HepG2 (cell line): ENCODE measurements around the gene TP53AIP1. TPM values are rescaled to one million over a fixed set of nuclear protein-coding genes. Genes with fewer than 3 reads are reported as not detected.
A peak's percentile ranks its signal among the peaks of the same experiment; 100 is the strongest.

Experiments
- ATAC-seq: fragments of 200-7000 bp; cut with Tn5 transposase; 3 replicates; pipeline ENCODE4 v1.9.1; 2020; ENCODE audit warnings: mild to moderate bottlenecking, moderate library complexity
- BruUV-seq: library from RNA; stranded (reverse); fragments of 400-500 nt; replicated peaks from 2 replicates; lab custom pipeline; 2021; lab: Mats Ljungman, UMichigan
- CTCF ChIA-PET: fragments of 300-600 bp; formaldehyde crosslinking; extraction: SDS; loops from one replicate; lab custom pipeline; 2021; ENCODE audit warnings: low total read pairs, inconsistent platforms, low intra/inter-chr PET ratio; lab: Yijun Ruan, JAX
- POLR2A ChIA-PET: fragments of 350-600 bp; sonication (Branson Sonifier 250); formaldehyde crosslinking; loops from one replicate; lab custom pipeline; 2020; ENCODE audit warnings: antibody characterized with exemption, inconsistent platforms; lab: Yijun Ruan, JAX
- DNase-seq: peaks from one replicate; pipeline ENCODE4 v3.0.0-alpha.2; 2015; ENCODE audit warnings: low spot score
- FAIRE-seq: peaks from 3 replicates; lab custom pipeline; 2011; peaks lifted over from hg19 to GRCh38; lab: Jason Lieb, UNC
- H2AFZ ChIP-seq: one replicate; pipeline ENCODE4 v1.6.1; 2011; ENCODE audit warnings: low read length, inconsistent platforms
- H3K27ac ChIP-seq: fragments of 300-600 bp; 3 replicates; pipeline ENCODE4 v1.8.0; 2011; ENCODE audit warnings: mixed run types, mild to moderate bottlenecking, mixed read lengths, low read length, inconsistent platforms; ENCODE audit not compliant: insufficient read depth; ENCODE audit errors: extremely low read length
- H3K27me3 ChIP-seq, 2 experiments: fragments of 200-600 bp in 1 of 2; 2 replicates in 1 of 2; 3 replicates in 1 of 2; pipeline versions ENCODE4 v1.6.0 to v1.8.0; 2011; ENCODE audit warnings: low read length in 2 of 2, mild to moderate bottlenecking in 2 of 2, moderate library complexity in 2 of 2, inconsistent platforms in 1 of 2; ENCODE audit not compliant: insufficient read depth in 2 of 2, control insufficient read depth in 1 of 2
- H3K36me3 ChIP-seq, 2 experiments: fragments of 200-600 bp in 1 of 2; replicated peaks in 1 of 2; 2 replicates in 1 of 2; 3 replicates in 1 of 2; pipeline versions ENCODE4 v1.5.1 to v1.8.0; 2011; ENCODE audit warnings: low read length in 2 of 2, inconsistent platforms in 1 of 2; ENCODE audit not compliant: insufficient read depth in 2 of 2, control insufficient read depth in 1 of 2
- H3K4me1 ChIP-seq: 2 replicates; pipeline ENCODE4 v1.5.1; 2012; ENCODE audit warnings: low read length, inconsistent platforms; ENCODE audit not compliant: insufficient read depth
- H3K4me2 ChIP-seq: 2 replicates; pipeline ENCODE4 v1.6.0; 2011; ENCODE audit warnings: low read depth, low read length, inconsistent platforms
- H3K4me3 ChIP-seq, 3 experiments: fragments of 200-600 bp in 1 of 3; sonication (generic), shearing (Covaris generic) in 1 of 3; replicated peaks in 1 of 3; 2 replicates each; pipeline ENCODE4 v1.5.1; 2011 to 2016; ENCODE audit warnings: low read length in 3 of 3, inconsistent platforms in 2 of 3, low read depth in 2 of 3, mild to moderate bottlenecking in 2 of 3, control low read depth in 1 of 3, mixed read lengths in 1 of 3; ENCODE audit not compliant: insufficient read depth in 1 of 3
- H3K79me2 ChIP-seq: one replicate; pipeline ENCODE4 v1.6.1; 2011; ENCODE audit warnings: low read length, inconsistent platforms; ENCODE audit not compliant: insufficient read depth
- H3K9ac ChIP-seq: 2 replicates; pipeline ENCODE4 v1.6.0; 2011; ENCODE audit warnings: mild to moderate bottlenecking, low read depth, low read length, inconsistent platforms; ENCODE audit not compliant: insufficient read depth
- H3K9me3 ChIP-seq: 2 replicates; pipeline ENCODE4 v1.5.1; 2012; ENCODE audit warnings: mild to moderate bottlenecking, low read length
- H4K20me1 ChIP-seq: 2 replicates; pipeline ENCODE4 v1.6.0; 2011; ENCODE audit warnings: inconsistent platforms, mild to moderate bottlenecking, low read length, moderate library complexity; ENCODE audit not compliant: insufficient read depth
- ATRX ChIP-seq: sonication (generic); formaldehyde crosslinking; IDR thresholded peaks from 2 replicates; pipeline ENCODE4 v1.4.0; 2020; ENCODE audit warnings: missing genetic modification reagents, borderline replicate concordance
- CEBPG ChIP-seq: IDR thresholded peaks from 2 replicates; pipeline ENCODE4 v1.6.1; 2016
- KMT2B ChIP-seq: IDR thresholded peaks from 2 replicates; pipeline ENCODE4 v1.6.1; 2016; ENCODE audit warnings: missing genetic modification reagents, missing compliant biosample characterization
- TSC22D2 ChIP-seq: sonication (generic); formaldehyde crosslinking; IDR thresholded peaks from 2 replicates; pipeline ENCODE4 v1.5.1; 2020; ENCODE audit warnings: missing genetic modification reagents, mild to moderate bottlenecking, borderline replicate concordance
- U2AF1 ChIP-seq: fragments of 200-400 bp; formaldehyde crosslinking; optimal IDR thresholded peaks from 2 replicates; pipeline ENCODE3; 2017; ENCODE audit warnings: mild to moderate bottlenecking, low read depth, low read length
- ZNF629 ChIP-seq: sonication (generic); formaldehyde crosslinking; conservative IDR thresholded peaks from 2 replicates; pipeline ENCODE4 v1.5.0; 2020; ENCODE audit warnings: missing genetic modification reagents
- WGBS: methylation state at CpG from one replicate; pipeline ENCODE4 v1.1.6; 2017; ENCODE audit warnings: low lambda C conversion rate; 5-methylcytosine and 5-hydroxymethylcytosine counted together
- in situ Hi-C: cut with HindIII; loops from 2 replicates; pipeline ENCODE4 v1.10.0; 2017; ENCODE audit warnings: low pct_unique_long_range_greater_than_20kb; ENCODE audit not compliant: extremely low pct_ligation_motif_present
- intact Hi-C: fragments of 100-400 bp; cut with micrococcal nuclease; formaldehyde crosslinking; loops from one replicate; pipeline ENCODE4 v1.10.0; 2022; ENCODE audit not compliant: unreplicated experiment
- polyA plus RNA-seq, 8 experiments: library from polyadenylated mRNA; depleted of rRNA in 3 of 8; stranded (reverse) in 7 of 8; unstranded in 1 of 8; fragments of >200 nt; fragmentation: Illumina TruSeq in 4 of 8; extraction: Trizol in 4 of 8; gene quantifications; 2 replicates each; pipeline versions ENCODE4 v1.2.1 to v1.2.3, GENCODE V29; 2011 to 2016; ENCODE audit warnings: low read depth in 4 of 8, missing spikeins in 1 of 8, mixed read lengths in 1 of 8; ENCODE audit not compliant: insufficient read depth in 1 of 8
- total RNA-seq, 5 experiments: library from RNA; depleted of rRNA; stranded (reverse); fragments of >200 nt; fragmentation: Illumina TruSeq; extraction: Trizol; gene quantifications; 2 replicates each; pipeline ENCODE4 v1.2.3, GENCODE V29; 2016; ENCODE audit warnings: low read depth in 1 of 5

Gene TP53AIP1
- total and polyA plus RNA-seq, 2 of the 13 experiments (the other 11 are each of a cell fraction or from before 2014, with no cell fraction given): 0.11 TPM; not detected in 1

- Histone ChIP-seq H3K27ac (no peak overlapping the region), H3K36me3 (no peaks in the 10 kb centered on the region), H3K79me2 (no peaks in the 10 kb centered on the region), H3K27me3 (peaks cover 0 to 12% of the 10 kb centered on the region in 2 experiments; a peak in 3 of 5 replicates), H3K4me2 (no peak overlapping the region), H3K9ac (no peak overlapping the region)
- 19% methylated on average over 13 of the region's 13 CpGs for WGBS
- ATAC-seq (no peak), FAIRE-seq (no peak)
- POLR2A ChIA-PET: no interaction called here
- CTCF ChIA-PET: no interaction called here
- no peak for TF ChIP-seq KMT2B
- TF ChIP-seq ZNF629 (CRISPR knock-in tag): 0 out of 2 replicates have a peak, but pooled peaks have one; percentile 17
- TF ChIP-seq CEBPG (CRISPR knock-in tag): 0 out of 2 replicates have a peak, but pooled peaks have one; percentile 8
- no peak for TF ChIP-seq TSC22D2 (CRISPR knock-in tag)
- TF ChIP-seq U2AF1: no peak
- TF ChIP-seq, all 625 proteins: peak for 2
- in situ Hi-C loops: loop anchor here (25.0 kb wide), 1 partner anchor 789 kb away; no protein-coding TSS in a partner anchor
- no TSS peak for BruUV-seq
- Histone ChIP-seq H3K9me3 (no peaks in the 10 kb centered on the region), H2AFZ (no peak overlapping the region), H4K20me1 (no peaks in the 10 kb centered on the region), H3K4me3 (no peak overlapping the region), H3K4me1 (peaks cover 15% of the 10 kb centered on the region)
- intact Hi-C loops: no loop called here
- no peak for DNase-seq
Observed at GRCh38 chr11:128898580-128899344, 43.9 kb downstream of the TP53AIP1 start.

- Histone ChIP-seq H3K4me1 (peaks cover 15% of the 10 kb centered on the region), H3K27me3 (peaks cover 1 to 20% of the 10 kb centered on the region in 2 experiments; a peak in 3 of 5 replicates), H3K36me3 (no peaks in the 10 kb centered on the region), H3K79me2 (no peaks in the 10 kb centered on the region), H4K20me1 (no peaks in the 10 kb centered on the region), H2AFZ (no peak overlapping the region), H3K4me2 (no peak overlapping the region), H3K27ac (no peak overlapping the region), H3K9me3 (no peaks in the 10 kb centered on the region), H3K4me3 (no peak overlapping the region)
- FAIRE-seq (no peak), ATAC-seq (no peak), DNase-seq (no peak)
- no TSS peak for BruUV-seq
- WGBS: 79% methylated on average over 1 of the region's 1 CpG
- in situ Hi-C loops (loop anchor here (25.0 kb wide), 1 partner anchor 789 kb away; no protein-coding TSS in a partner anchor), intact Hi-C loops (no loop called here)
- ChIA-PET POLR2A (no interaction called here), CTCF (no interaction called here)
- no peak for TF ChIP-seq ATRX (CRISPR knock-in tag)
- TF ChIP-seq, all 625 proteins: peak for 0
- H3K9ac ChIP-seq: no peak overlapping the region
Observed at GRCh38 chr11:128897826-128898225, 44.8 kb downstream of the TP53AIP1 start.
